WTC11 (cell line): Measurements from ENCODE around the gene HES4. TPM values are rescaled to one million over a fixed set of nuclear protein-coding genes. Genes with fewer than 3 reads are reported as not detected.

ENCODE experiments used
- ATAC-seq: fragments of 200-7000 bp; cut with Tn5 transposase; 2 replicates; pipeline ENCODE4 v1.10.0; 2021; ENCODE audit warnings: mild to moderate bottlenecking, moderate library complexity
- CTCF ChIA-PET: fragments of 300-600 bp; sonication (Branson Sonifier 250); formaldehyde crosslinking; loops from one replicate; lab custom pipeline; 2021; ENCODE audit warnings: antibody characterized with exemption; lab: Charles Lee
- POLR2A ChIA-PET: fragments of 350-600 bp; sonication (Branson Sonifier 250); formaldehyde crosslinking; loops from one replicate; lab custom pipeline; 2021; ENCODE audit warnings: antibody characterized with exemption; lab: Charles Lee
- DNase-seq: peaks from one replicate; pipeline ENCODE4 v3.0.0; 2021; ENCODE audit warnings: low spot score
- H3K27ac Mint-ChIP-seq: 2 replicates; pipeline ENCODE4 v1.8.0; 2021; ENCODE audit warnings: mixed read lengths
- H3K27me3 Mint-ChIP-seq: 2 replicates; pipeline ENCODE4 v1.8.0; 2021; ENCODE audit warnings: low read depth, mild to moderate bottlenecking, moderate library complexity, mixed read lengths
- H3K36me3 Mint-ChIP-seq: 2 replicates; pipeline ENCODE4 v1.8.0; 2021; ENCODE audit warnings: mixed read lengths
- H3K4me1 Mint-ChIP-seq: 2 replicates; pipeline ENCODE4 v1.8.0; 2022; ENCODE audit warnings: mixed read lengths
- H3K4me3 Mint-ChIP-seq: 2 replicates; pipeline ENCODE4 v1.8.0; 2021; ENCODE audit warnings: mild to moderate bottlenecking, moderate library complexity, mixed read lengths
- H3K9me3 Mint-ChIP-seq: 2 replicates; pipeline ENCODE4 v1.8.0; 2021; ENCODE audit warnings: mixed read lengths
- ATF1 ChIP-seq: sonication (generic); formaldehyde crosslinking; IDR thresholded peaks from 2 replicates; pipeline ENCODE4 v1.8.1; 2023; ENCODE audit warnings: mild to moderate bottlenecking, moderate library complexity, missing genetic modification reagents
- ATF3 ChIP-seq: sonication (generic); formaldehyde crosslinking; conservative IDR thresholded peaks from 2 replicates; pipeline ENCODE4 v1.8.1; 2022; ENCODE audit warnings: mild to moderate bottlenecking, missing genetic modification reagents
- CREB1 ChIP-seq: sonication (generic); formaldehyde crosslinking; IDR thresholded peaks from 2 replicates; pipeline ENCODE4 v1.8.0; 2023; ENCODE audit warnings: mild to moderate bottlenecking, missing genetic modification reagents
- CREM ChIP-seq: sonication (generic); formaldehyde crosslinking; IDR thresholded peaks from 2 replicates; pipeline ENCODE4 v1.8.1; 2022; ENCODE audit warnings: mild to moderate bottlenecking, missing genetic modification reagents, moderate library complexity
- CTCF ChIP-seq: fragments of 200-600 bp; IDR thresholded peaks from 2 replicates; pipeline ENCODE4 v1.8.0; 2022; ENCODE audit warnings: antibody characterized with exemption
- ELF4 ChIP-seq: sonication (generic); formaldehyde crosslinking; IDR thresholded peaks from 2 replicates; pipeline ENCODE4 v1.8.1; 2022; ENCODE audit warnings: low read depth, mild to moderate bottlenecking, moderate library complexity, missing genetic modification reagents
- ESRRA ChIP-seq: sonication (generic); formaldehyde crosslinking; IDR thresholded peaks from 2 replicates; pipeline ENCODE4 v1.8.1; 2022; ENCODE audit warnings: mild to moderate bottlenecking, missing genetic modification reagents, borderline replicate concordance
- FOXP4 ChIP-seq: sonication (generic); formaldehyde crosslinking; IDR thresholded peaks from 2 replicates; pipeline ENCODE4 v1.8.0; 2022; ENCODE audit warnings: mild to moderate bottlenecking, missing genetic modification reagents
- JAZF1 ChIP-seq: fragments of 250-450 bp; sonication (Bioruptor Pico); IDR thresholded peaks from 2 replicates; pipeline ENCODE4 v1.9.0; 2021; ENCODE audit warnings: moderate library complexity, mild to moderate bottlenecking, inconsistent platforms
- JUN ChIP-seq: sonication (generic); formaldehyde crosslinking; IDR thresholded peaks from 2 replicates; pipeline ENCODE4 v1.8.0; 2023; ENCODE audit warnings: mild to moderate bottlenecking, missing genetic modification reagents
- MXD4 ChIP-seq: fragments of 250-450 bp; sonication (Bioruptor Pico); IDR thresholded peaks from 2 replicates; pipeline ENCODE4 v1.8.0; 2021; ENCODE audit warnings: mild to moderate bottlenecking, moderate library complexity, borderline replicate concordance
- MYBL2 ChIP-seq: sonication (generic); formaldehyde crosslinking; IDR thresholded peaks from 2 replicates; pipeline ENCODE4 v1.8.1; 2023; ENCODE audit warnings: mild to moderate bottlenecking, moderate library complexity, missing genetic modification reagents
- NFE2L1 ChIP-seq: sonication (generic); formaldehyde crosslinking; IDR thresholded peaks from 2 replicates; pipeline ENCODE4 v1.8.1; 2023; ENCODE audit warnings: missing genetic modification reagents
- RELA ChIP-seq: sonication (generic); formaldehyde crosslinking; IDR thresholded peaks from 2 replicates; pipeline ENCODE4 v1.8.1; 2022; ENCODE audit warnings: missing genetic modification reagents, mild to moderate bottlenecking, borderline replicate concordance
- SMAD3 ChIP-seq: sonication (generic); formaldehyde crosslinking; IDR thresholded peaks from 2 replicates; pipeline ENCODE4 v1.8.0; 2022; ENCODE audit warnings: missing genetic modification reagents, mild to moderate bottlenecking, borderline replicate concordance
- ZNF121 ChIP-seq: sonication (generic); formaldehyde crosslinking; IDR thresholded peaks from 2 replicates; pipeline ENCODE4 v1.8.0; 2023; ENCODE audit warnings: missing genetic modification reagents
- ZNF232 ChIP-seq: sonication (generic); formaldehyde crosslinking; IDR thresholded peaks from 2 replicates; pipeline ENCODE4 v1.8.0; 2022; ENCODE audit warnings: mild to moderate bottlenecking, missing genetic modification reagents
- total RNA-seq: library from RNA; stranded (reverse); gene quantifications from 3 replicates; pipeline ENCODE4 v1.2.3, GENCODE V29; 2021
- TF ChIP-seq, protein P1 (sequence below): sonication (generic); formaldehyde crosslinking; IDR thresholded peaks from 2 replicates; pipeline ENCODE4 v1.8.0; 2022; ENCODE audit warnings: mild to moderate bottlenecking, missing genetic modification reagents
- TF ChIP-seq, protein P2 (sequence below): fragments of 250-450 bp; sonication (Bioruptor Pico); IDR thresholded peaks from 2 replicates; pipeline ENCODE4 v2.1.2; 2022; ENCODE audit warnings: mild to moderate bottlenecking, moderate library complexity
- TF ChIP-seq, protein P3 (sequence below): sonication (generic); formaldehyde crosslinking; IDR thresholded peaks from 2 replicates; pipeline ENCODE4 v1.8.1; 2023; ENCODE audit warnings: mild to moderate bottlenecking, missing genetic modification reagents, borderline replicate concordance
- TF ChIP-seq, protein P4 (sequence below): sonication (generic); formaldehyde crosslinking; IDR thresholded peaks from 2 replicates; pipeline ENCODE4 v1.8.1; 2022; ENCODE audit warnings: low read depth, mild to moderate bottlenecking, moderate library complexity, missing genetic modification reagents, borderline replicate concordance
- TF ChIP-seq, protein P5 (sequence below): sonication (generic); formaldehyde crosslinking; IDR thresholded peaks from 2 replicates; pipeline ENCODE4 v1.8.1; 2023; ENCODE audit warnings: mild to moderate bottlenecking, moderate library complexity, missing genetic modification reagents
- TF ChIP-seq, protein P6 (sequence below): sonication (generic); formaldehyde crosslinking; IDR thresholded peaks from 2 replicates; pipeline ENCODE4 v1.8.0; 2022; ENCODE audit warnings: mild to moderate bottlenecking, missing genetic modification reagents

HES4 gene
- total RNA-seq, 1 experiment from 2014 or later = 4.5 TPM

- ChIA-PET POLR2A (no interaction called here), CTCF (interaction anchor here (0.9 to 1.6 kb wide), 3 partner anchors 9 to 103 kb away, joined by 3 read pairs; no protein-coding TSS in a partner anchor)
- ATAC-seq = peak; percentile 3; the same call in 1 of the 2 replicates
- TF ChIP-seq, protein P1, sequence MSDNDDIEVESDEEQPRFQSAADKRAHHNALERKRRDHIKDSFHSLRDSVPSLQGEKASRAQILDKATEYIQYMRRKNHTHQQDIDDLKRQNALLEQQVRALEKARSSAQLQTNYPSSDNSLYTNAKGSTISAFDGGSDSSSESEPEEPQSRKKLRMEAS (CRISPR knock-in tag) = peak; percentile 88
- TF ChIP-seq SMAD3 (CRISPR knock-in tag) (no peak), CREM (CRISPR knock-in tag) (no peak), JUN (peak; percentile 82; the same call in 1 of the 2 replicates), NFE2L1 (0 out of 2 replicates have a peak, but pooled peaks have one; percentile 24), ESRRA (CRISPR knock-in tag) (peak; percentile 81; the same call in 1 of the 2 replicates), RELA (CRISPR knock-in tag) (0 out of 2 replicates have a peak, but pooled peaks have one; percentile 58), ZNF232 (no peak), MXD4 (CRISPR knock-in tag) (no peak), MYBL2 (CRISPR knock-in tag) (0 out of 2 replicates have a peak, but pooled peaks have one; percentile 37), ATF1 (CRISPR knock-in tag) (no peak), JAZF1 (CRISPR knock-in tag) (no peak), ELF4 (CRISPR knock-in tag) (no peak), CREB1 (CRISPR knock-in tag) (0 out of 2 replicates have a peak, but pooled peaks have one; percentile 23), FOXP4 (CRISPR knock-in tag) (no peak), ZNF121 (no peak), CTCF (no peak), ATF3 (0 out of 2 replicates have a peak, but pooled peaks have one; percentile 49)
- TF ChIP-seq, protein P2, sequence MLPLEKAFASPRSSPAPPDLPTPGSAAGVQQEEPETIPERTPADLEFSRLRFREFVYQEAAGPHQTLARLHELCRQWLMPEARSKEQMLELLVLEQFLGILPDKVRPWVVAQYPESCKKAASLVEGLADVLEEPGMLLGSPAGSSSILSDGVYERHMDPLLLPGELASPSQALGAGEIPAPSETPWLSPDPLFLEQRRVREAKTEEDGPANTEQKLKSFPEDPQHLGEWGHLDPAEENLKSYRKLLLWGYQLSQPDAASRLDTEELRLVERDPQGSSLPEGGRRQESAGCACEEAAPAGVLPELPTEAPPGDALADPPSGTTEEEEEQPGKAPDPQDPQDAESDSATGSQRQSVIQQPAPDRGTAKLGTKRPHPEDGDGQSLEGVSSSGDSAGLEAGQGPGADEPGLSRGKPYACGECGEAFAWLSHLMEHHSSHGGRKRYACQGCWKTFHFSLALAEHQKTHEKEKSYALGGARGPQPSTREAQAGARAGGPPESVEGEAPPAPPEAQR = no peak
- TF ChIP-seq, protein P3, sequence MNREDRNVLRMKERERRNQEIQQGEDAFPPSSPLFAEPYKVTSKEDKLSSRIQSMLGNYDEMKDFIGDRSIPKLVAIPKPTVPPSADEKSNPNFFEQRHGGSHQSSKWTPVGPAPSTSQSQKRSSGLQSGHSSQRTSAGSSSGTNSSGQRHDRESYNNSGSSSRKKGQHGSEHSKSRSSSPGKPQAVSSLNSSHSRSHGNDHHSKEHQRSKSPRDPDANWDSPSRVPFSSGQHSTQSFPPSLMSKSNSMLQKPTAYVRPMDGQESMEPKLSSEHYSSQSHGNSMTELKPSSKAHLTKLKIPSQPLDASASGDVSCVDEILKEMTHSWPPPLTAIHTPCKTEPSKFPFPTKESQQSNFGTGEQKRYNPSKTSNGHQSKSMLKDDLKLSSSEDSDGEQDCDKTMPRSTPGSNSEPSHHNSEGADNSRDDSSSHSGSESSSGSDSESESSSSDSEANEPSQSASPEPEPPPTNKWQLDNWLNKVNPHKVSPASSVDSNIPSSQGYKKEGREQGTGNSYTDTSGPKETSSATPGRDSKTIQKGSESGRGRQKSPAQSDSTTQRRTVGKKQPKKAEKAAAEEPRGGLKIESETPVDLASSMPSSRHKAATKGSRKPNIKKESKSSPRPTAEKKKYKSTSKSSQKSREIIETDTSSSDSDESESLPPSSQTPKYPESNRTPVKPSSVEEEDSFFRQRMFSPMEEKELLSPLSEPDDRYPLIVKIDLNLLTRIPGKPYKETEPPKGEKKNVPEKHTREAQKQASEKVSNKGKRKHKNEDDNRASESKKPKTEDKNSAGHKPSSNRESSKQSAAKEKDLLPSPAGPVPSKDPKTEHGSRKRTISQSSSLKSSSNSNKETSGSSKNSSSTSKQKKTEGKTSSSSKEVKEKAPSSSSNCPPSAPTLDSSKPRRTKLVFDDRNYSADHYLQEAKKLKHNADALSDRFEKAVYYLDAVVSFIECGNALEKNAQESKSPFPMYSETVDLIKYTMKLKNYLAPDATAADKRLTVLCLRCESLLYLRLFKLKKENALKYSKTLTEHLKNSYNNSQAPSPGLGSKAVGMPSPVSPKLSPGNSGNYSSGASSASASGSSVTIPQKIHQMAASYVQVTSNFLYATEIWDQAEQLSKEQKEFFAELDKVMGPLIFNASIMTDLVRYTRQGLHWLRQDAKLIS (CRISPR knock-in tag) = no peak
- TF ChIP-seq, protein P4, sequence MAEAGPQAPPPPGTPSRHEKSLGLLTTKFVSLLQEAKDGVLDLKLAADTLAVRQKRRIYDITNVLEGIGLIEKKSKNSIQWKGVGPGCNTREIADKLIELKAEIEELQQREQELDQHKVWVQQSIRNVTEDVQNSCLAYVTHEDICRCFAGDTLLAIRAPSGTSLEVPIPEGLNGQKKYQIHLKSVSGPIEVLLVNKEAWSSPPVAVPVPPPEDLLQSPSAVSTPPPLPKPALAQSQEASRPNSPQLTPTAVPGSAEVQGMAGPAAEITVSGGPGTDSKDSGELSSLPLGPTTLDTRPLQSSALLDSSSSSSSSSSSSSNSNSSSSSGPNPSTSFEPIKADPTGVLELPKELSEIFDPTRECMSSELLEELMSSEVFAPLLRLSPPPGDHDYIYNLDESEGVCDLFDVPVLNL (CRISPR knock-in tag) = no peak
- TF ChIP-seq, protein P5, sequence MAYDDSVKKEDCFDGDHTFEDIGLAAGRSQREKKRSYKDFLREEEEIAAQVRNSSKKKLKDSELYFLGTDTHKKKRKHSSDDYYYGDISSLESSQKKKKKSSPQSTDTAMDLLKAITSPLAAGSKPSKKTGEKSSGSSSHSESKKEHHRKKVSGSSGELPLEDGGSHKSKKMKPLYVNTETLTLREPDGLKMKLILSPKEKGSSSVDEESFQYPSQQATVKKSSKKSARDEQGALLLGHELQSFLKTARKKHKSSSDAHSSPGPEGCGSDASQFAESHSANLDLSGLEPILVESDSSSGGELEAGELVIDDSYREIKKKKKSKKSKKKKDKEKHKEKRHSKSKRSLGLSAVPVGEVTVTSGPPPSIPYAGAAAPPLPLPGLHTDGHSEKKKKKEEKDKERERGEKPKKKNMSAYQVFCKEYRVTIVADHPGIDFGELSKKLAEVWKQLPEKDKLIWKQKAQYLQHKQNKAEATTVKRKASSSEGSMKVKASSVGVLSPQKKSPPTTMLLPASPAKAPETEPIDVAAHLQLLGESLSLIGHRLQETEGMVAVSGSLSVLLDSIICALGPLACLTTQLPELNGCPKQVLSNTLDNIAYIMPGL (CRISPR knock-in tag) = 0 out of 2 replicates have a peak, but pooled peaks have one; percentile 14
- TF ChIP-seq, protein P6, sequence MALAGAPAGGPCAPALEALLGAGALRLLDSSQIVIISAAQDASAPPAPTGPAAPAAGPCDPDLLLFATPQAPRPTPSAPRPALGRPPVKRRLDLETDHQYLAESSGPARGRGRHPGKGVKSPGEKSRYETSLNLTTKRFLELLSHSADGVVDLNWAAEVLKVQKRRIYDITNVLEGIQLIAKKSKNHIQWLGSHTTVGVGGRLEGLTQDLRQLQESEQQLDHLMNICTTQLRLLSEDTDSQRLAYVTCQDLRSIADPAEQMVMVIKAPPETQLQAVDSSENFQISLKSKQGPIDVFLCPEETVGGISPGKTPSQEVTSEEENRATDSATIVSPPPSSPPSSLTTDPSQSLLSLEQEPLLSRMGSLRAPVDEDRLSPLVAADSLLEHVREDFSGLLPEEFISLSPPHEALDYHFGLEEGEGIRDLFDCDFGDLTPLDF (CRISPR knock-in tag) = no peak
These were observed 38.7 kb downstream of the HES4 start for GRCh38 chr1:961132-961669.

More at GRCh38 chr1:961132-961669, 38.7 kb downstream of the HES4 start:
- H3K9me3 Mint-ChIP-seq = no peaks in the 10 kb centered on the region
- peaks cover 9% of the 10 kb centered on the region for H3K27me3 Mint-ChIP-seq
- H3K4me1 Mint-ChIP-seq = peaks cover 14% of the 10 kb centered on the region
- H3K36me3 Mint-ChIP-seq = peaks cover 7% of the 10 kb centered on the region
- H3K4me3 Mint-ChIP-seq = peak overlapping the region; percentile 58
- DNase-seq = no peak
- no peak overlapping the region for H3K27ac Mint-ChIP-seq
